ENCODE measurements around the gene CCDC192.

GRCh38 chr5:127987354-127988145 lies 284.4 kb downstream of the CCDC192 start:
- TF ChIP-seq, protein P1, sequence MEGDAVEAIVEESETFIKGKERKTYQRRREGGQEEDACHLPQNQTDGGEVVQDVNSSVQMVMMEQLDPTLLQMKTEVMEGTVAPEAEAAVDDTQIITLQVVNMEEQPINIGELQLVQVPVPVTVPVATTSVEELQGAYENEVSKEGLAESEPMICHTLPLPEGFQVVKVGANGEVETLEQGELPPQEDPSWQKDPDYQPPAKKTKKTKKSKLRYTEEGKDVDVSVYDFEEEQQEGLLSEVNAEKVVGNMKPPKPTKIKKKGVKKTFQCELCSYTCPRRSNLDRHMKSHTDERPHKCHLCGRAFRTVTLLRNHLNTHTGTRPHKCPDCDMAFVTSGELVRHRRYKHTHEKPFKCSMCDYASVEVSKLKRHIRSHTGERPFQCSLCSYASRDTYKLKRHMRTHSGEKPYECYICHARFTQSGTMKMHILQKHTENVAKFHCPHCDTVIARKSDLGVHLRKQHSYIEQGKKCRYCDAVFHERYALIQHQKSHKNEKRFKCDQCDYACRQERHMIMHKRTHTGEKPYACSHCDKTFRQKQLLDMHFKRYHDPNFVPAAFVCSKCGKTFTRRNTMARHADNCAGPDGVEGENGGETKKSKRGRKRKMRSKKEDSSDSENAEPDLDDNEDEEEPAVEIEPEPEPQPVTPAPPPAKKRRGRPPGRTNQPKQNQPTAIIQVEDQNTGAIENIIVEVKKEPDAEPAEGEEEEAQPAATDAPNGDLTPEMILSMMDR (IDR thresholded peaks at IDR 0.05; ENCODE audit: low read depth, low read length, poor library complexity, severe bottlenecking): no peak
- TF ChIP-seq EZH2phosphoT487 (IDR thresholded peaks at IDR 0.05; ENCODE audit: borderline replicate concordance, low read length): no peak
